ENCODE results near the gene SCYGR3. TPM values are rescaled to one million over a fixed set of nuclear protein-coding genes. Genes with fewer than 3 reads are reported as not detected.
"Not testable (repeated sequence)": the region's sequence is repeated elsewhere in the genome, so short reads cannot be mapped to it uniquely, and the experiment has no call there.

Gene SCYGR3
- total RNA-seq, 3 donors from 2014 or later, result not detected

DNA sequence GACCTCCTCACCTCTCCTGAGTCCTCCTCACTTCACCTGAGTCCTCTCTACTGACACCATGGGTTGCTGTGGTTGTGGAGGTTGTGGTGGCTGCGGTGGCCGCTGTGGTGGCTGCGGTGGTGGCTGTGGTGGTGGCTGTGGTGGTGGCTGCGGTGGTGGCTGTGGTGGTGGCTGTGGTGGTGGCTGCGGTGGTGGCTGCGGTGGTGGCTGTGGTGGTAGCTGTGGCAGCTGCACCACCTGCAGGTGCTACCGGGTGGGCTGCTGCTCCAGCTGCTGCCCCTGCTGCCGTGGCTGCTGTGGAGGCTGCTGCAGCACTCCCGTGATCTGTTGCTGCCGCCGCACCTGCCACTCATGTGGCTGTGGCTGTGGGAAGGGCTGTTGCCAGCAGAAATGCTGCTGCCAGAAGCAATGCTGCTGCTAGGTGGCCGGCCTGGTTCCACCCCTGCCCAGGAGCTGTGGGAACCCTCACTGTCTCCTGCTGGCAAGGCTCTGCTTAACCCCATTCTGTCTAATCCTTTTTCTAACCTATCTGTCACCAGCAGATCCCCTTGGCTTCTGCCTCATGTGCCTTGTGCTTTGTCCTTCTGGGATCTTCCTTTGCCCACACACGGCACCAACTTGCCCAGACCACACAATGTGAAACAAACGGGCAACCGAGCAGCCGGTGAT, 15.7 kb downstream of the SCYGR3 start, which contains the start of gene SCYGR2:
Gene SCYGR2, plus strand, starts transcription at position 59 of the 669 bp plus-strand sequence. Its CDS starts 0 bp downstream, at position 59.
- H3K36me3 Mint-ChIP-seq (ENCODE audit: insufficient read depth); H3K4me1 Mint-ChIP-seq (ENCODE audit: low read depth); H3K9me3 Mint-ChIP-seq; H3K4me3 Mint-ChIP-seq; ATAC-seq; DNase-seq: not testable (repeated sequence)
- peaks cover 39% of the 10 kb centered on the region for H3K27me3 Mint-ChIP-seq (ENCODE audit: low read depth)

GRCh38 chr2:227597998-227598397, 16.6 kb downstream of the SCYGR3 start:
- ATAC-seq, result no peak
- DNase-seq, result no peak
- Mint-ChIP-seq H3K27me3 (ENCODE audit: low read depth) (peaks cover 42% of the 10 kb centered on the region), H3K9me3 (no peaks in the 10 kb centered on the region), H3K4me1 (ENCODE audit: low read depth) (peaks cover under 1% of the 10 kb centered on the region), H3K4me3 (no peak overlapping the region), H3K36me3 (ENCODE audit: insufficient read depth) (no peaks in the 10 kb centered on the region)

- Mint-ChIP-seq H3K9me3 (no peaks in the 10 kb centered on the region), H3K36me3 (ENCODE audit: insufficient read depth) (no peaks in the 10 kb centered on the region), H3K27me3 (ENCODE audit: low read depth) (peaks cover 46% of the 10 kb centered on the region), H3K4me1 (ENCODE audit: low read depth) (peaks cover 2% of the 10 kb centered on the region), H3K4me3 (no peak overlapping the region)
- ATAC-seq, result no peak
- DNase-seq, result no peak
These were observed 17.6 kb downstream of the SCYGR3 start for GRCh38 chr2:227597036-227597435.

DNA sequence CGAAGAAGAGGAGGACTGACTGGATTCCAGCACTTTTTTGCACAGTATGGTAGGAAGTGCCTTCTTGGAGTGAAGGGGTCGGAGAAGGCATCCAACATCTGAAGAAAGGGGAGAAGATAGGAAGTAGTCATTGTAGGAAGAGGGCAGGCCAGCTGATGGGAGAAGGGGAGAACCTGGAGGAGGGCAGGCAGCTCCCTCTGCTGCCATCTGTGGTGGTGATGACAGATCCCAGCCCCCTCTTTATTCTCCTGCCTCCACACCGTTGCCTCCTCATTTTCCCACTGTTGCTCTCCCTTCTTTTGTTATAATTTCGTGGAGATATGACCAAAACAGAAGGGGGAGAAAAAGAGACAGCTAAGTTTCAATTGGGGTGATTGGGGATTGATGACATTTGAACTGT, 18.8 kb downstream of the SCYGR3 start:
- DNase-seq (no peak), ATAC-seq (no peak)
- Mint-ChIP-seq H3K36me3 (ENCODE audit: insufficient read depth) (no peaks in the 10 kb centered on the region), H3K4me3 (no peak overlapping the region), H3K27me3 (ENCODE audit: low read depth) (peaks cover 44% of the 10 kb centered on the region), H3K9me3 (no peaks in the 10 kb centered on the region), H3K4me1 (ENCODE audit: low read depth) (peaks cover 2% of the 10 kb centered on the region)

- H3K4me1 Mint-ChIP-seq (ENCODE audit: low read depth), result peaks cover 2% of the 10 kb centered on the region
- no peak overlapping the region for H3K4me3 Mint-ChIP-seq
- H3K36me3 Mint-ChIP-seq (ENCODE audit: insufficient read depth), result no peaks in the 10 kb centered on the region
- ATAC-seq (no peak), DNase-seq (no peak)
- H3K9me3 Mint-ChIP-seq, result peaks cover 3% of the 10 kb centered on the region
- H3K27me3 Mint-ChIP-seq (ENCODE audit: low read depth), result peaks cover 49% of the 10 kb centered on the region
These were observed 21.8 kb downstream of the SCYGR3 start for GRCh38 chr2:227592694-227593387.

DNA sequence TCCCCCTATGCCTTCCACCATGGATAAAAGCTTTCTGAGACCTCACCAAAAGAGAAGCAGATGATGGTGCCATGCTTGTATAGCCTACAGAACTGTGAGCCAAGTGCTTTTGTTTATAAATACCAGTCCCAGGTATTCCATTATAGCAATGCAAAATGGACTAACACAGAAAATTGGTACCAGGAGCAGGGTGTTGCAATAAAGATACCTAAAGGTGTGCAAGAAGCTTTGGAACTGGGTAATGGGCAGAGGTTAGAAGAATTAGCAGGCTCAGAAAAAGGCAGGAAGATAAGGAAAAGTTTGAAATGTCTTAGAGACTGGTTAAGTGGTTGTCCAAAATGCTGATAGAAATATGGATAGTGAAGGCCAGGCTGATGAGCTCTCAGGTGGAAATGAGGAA, 32.3 kb downstream of the SCYGR3 start:
- ATAC-seq (no peak), DNase-seq (no peak)
- peaks cover 15% of the 10 kb centered on the region for H3K9me3 Mint-ChIP-seq
- H3K4me3 Mint-ChIP-seq, result no peak overlapping the region
- no peaks in the 10 kb centered on the region for H3K4me1 Mint-ChIP-seq (ENCODE audit: low read depth)
- H3K27me3 Mint-ChIP-seq (ENCODE audit: low read depth), result peaks cover 23% of the 10 kb centered on the region
- H3K36me3 Mint-ChIP-seq (ENCODE audit: insufficient read depth), result no peaks in the 10 kb centered on the region

- ATAC-seq (no peak), DNase-seq (no peak)
- Mint-ChIP-seq H3K4me3 (no peak overlapping the region), H3K9me3 (peaks cover 15% of the 10 kb centered on the region), H3K27me3 (ENCODE audit: low read depth) (peaks cover 29% of the 10 kb centered on the region), H3K36me3 (ENCODE audit: insufficient read depth) (no peaks in the 10 kb centered on the region), H3K4me1 (ENCODE audit: low read depth) (no peaks in the 10 kb centered on the region)
These were observed 34.8 kb downstream of the SCYGR3 start for GRCh38 chr2:227579791-227580190.

DNA sequence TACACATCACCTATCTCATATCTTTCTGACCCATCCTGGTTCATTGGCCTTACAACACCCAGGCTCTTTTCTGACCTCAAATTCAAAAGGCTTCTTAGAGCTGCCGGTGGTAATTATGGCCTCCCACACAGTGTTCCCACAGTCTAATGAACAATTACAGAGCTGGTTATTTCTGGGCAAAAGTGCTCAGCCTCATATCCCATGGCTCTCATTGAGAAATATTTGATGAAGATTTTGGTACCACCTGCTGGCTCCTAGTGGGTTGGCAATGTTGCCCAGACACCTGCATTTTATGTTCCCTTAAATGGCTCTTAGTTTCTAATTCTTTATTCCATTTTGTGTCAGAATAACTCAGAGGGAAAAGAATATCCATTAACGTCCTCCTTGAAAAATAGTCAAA, 36.0 kb downstream of the SCYGR3 start:
- ATAC-seq (no peak), DNase-seq (no peak)
- H3K27me3 Mint-ChIP-seq (ENCODE audit: low read depth), result peaks cover 27% of the 10 kb centered on the region
- H3K4me1 Mint-ChIP-seq (ENCODE audit: low read depth), result no peaks in the 10 kb centered on the region
- no peak overlapping the region for H3K4me3 Mint-ChIP-seq
- H3K9me3 Mint-ChIP-seq, result peaks cover 13% of the 10 kb centered on the region
- H3K36me3 Mint-ChIP-seq (ENCODE audit: insufficient read depth), result no peaks in the 10 kb centered on the region

GRCh38 chr2:227577555-227577954, 37.1 kb downstream of the SCYGR3 start:
- DNase-seq (no peak), ATAC-seq (no peak)
- Mint-ChIP-seq H3K36me3 (ENCODE audit: insufficient read depth) (no peaks in the 10 kb centered on the region), H3K4me3 (no peak overlapping the region), H3K27me3 (ENCODE audit: low read depth) (peaks cover 28% of the 10 kb centered on the region), H3K4me1 (ENCODE audit: low read depth) (no peaks in the 10 kb centered on the region), H3K9me3 (peaks cover 7% of the 10 kb centered on the region)

DNA sequence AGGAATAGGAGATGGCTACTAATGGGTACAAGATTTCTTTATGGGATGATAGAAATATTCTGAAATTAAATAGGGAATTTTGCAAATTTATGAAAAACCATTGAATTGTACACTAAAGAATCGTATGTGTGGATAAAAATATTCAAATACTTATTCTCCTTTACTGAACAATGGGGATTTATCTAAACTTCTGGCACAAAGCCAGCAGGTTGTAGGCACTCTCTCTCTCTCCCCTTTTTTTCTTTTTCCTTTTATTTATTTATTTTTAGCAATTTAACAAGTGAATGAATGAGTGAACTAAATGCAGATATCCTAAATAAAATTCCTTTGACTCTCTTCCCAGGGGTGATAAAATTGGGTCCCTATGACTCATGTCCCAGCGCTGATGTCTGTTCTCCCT, 37.8 kb downstream of the SCYGR3 start:
- DNase-seq, result no peak
- Mint-ChIP-seq H3K4me1 (ENCODE audit: low read depth) (no peaks in the 10 kb centered on the region), H3K27me3 (ENCODE audit: low read depth) (peaks cover 26% of the 10 kb centered on the region), H3K4me3 (no peak overlapping the region), H3K36me3 (ENCODE audit: insufficient read depth) (no peaks in the 10 kb centered on the region), H3K9me3 (no peaks in the 10 kb centered on the region)
- no peak for ATAC-seq

- no peak for ATAC-seq
- H3K36me3 Mint-ChIP-seq (ENCODE audit: insufficient read depth), result no peaks in the 10 kb centered on the region
- no peaks in the 10 kb centered on the region for H3K9me3 Mint-ChIP-seq
These were observed 38.5 kb downstream of the SCYGR3 start for GRCh38 chr2:227576110-227576509.

DNA sequence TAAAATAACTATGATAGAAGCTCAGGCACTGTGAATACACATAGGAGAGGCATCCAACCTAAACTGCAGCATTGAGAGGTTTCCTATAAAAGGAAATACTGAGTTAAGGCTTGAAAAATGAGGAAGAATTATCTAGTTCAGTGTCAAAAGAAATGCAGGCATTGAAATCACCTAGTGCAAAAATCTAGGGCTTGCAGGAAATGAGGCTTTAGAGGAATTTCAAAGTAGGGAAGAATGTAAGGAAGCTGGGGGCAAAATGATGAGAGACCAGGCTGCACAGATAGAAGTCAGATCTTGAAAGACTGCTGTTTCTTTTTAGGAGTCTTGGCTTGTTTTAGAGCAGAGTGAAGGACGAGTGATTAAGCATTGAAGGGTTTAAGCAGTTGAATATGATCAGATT, 44.0 kb downstream of the SCYGR3 start:
- ATAC-seq (no peak), DNase-seq (no peak)
- Mint-ChIP-seq H3K27me3 (ENCODE audit: low read depth) (peaks cover 1% of the 10 kb centered on the region), H3K4me1 (ENCODE audit: low read depth) (no peaks in the 10 kb centered on the region), H3K36me3 (ENCODE audit: insufficient read depth) (no peaks in the 10 kb centered on the region), H3K4me3 (no peak overlapping the region), H3K9me3 (no peaks in the 10 kb centered on the region)

More at GRCh38 chr2:227576110-227576509, 38.5 kb downstream of the SCYGR3 start:
- Mint-ChIP-seq H3K4me3 (no peak overlapping the region), H3K4me1 (ENCODE audit: low read depth) (no peaks in the 10 kb centered on the region), H3K27me3 (ENCODE audit: low read depth) (peaks cover 22% of the 10 kb centered on the region)
- no peak for DNase-seq

- DNase-seq (no peak), ATAC-seq (no peak)
- Mint-ChIP-seq H3K27me3 (ENCODE audit: low read depth) (peaks cover 1% of the 10 kb centered on the region), H3K9me3 (no peaks in the 10 kb centered on the region), H3K4me3 (no peak overlapping the region), H3K36me3 (ENCODE audit: insufficient read depth) (peaks cover 2% of the 10 kb centered on the region), H3K4me1 (ENCODE audit: low read depth) (peaks cover 1% of the 10 kb centered on the region)
These were observed 45.8 kb downstream of the SCYGR3 start for GRCh38 chr2:227568852-227569169.

DNA sequence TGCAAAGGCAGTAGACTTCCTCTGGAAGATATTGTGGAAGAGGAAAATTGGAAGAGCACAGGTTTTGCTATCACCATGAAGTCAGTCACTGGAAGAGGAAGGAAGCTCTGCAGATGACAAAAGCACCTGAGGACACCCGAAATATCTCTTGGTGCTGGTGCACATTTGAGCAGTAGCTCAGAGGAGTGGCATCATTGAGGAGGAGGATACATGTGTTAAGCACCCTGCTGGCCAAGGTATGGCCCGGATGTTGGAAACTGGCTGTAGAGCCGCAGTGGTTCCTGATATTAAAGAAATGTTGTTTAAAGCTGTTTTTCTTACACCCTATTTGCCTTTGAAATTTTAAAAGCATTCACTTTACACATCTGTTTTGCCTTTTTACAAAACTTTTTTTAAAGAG, 48.6 kb downstream of the SCYGR3 start:
- Mint-ChIP-seq H3K4me3 (no peak overlapping the region), H3K4me1 (ENCODE audit: low read depth) (peaks cover 1% of the 10 kb centered on the region), H3K9me3 (no peaks in the 10 kb centered on the region), H3K36me3 (ENCODE audit: insufficient read depth) (peaks cover 2% of the 10 kb centered on the region), H3K27me3 (ENCODE audit: low read depth) (no peaks in the 10 kb centered on the region)
- no peak for ATAC-seq
- DNase-seq, result no peak

GRCh38 chr2:227565080-227565479, 49.6 kb downstream of the SCYGR3 start:
- Mint-ChIP-seq H3K36me3 (ENCODE audit: insufficient read depth) (peaks cover 2% of the 10 kb centered on the region), H3K4me3 (no peak overlapping the region)
- ATAC-seq, result no peak

More at GRCh38 chr2:227565080-227565479, 49.6 kb downstream of the SCYGR3 start:
- DNase-seq, result no peak
- Mint-ChIP-seq H3K4me1 (ENCODE audit: low read depth) (peaks cover 1% of the 10 kb centered on the region), H3K27me3 (ENCODE audit: low read depth) (no peaks in the 10 kb centered on the region), H3K9me3 (no peaks in the 10 kb centered on the region)
